K562 (cell line): ENCODE results near the gene GRIK1. TPM values are rescaled to one million over a fixed set of nuclear protein-coding genes. Genes with fewer than 3 reads are reported as not detected.

ENCODE experiments used
- ATF1 ChIP-seq, 2 experiments: fragments of 450-650 bp in 1 of 2; IDR thresholded peaks; 2 replicates each; pipeline ENCODE4 v1.6.1; 2016; ENCODE audit warnings: missing compliant biosample characterization in 1 of 2, missing genetic modification characterization in 1 of 2
- CHCHD3 ChIP-seq: fragments of 250-450 bp; sonication (Bioruptor Pico); IDR thresholded peaks from 2 replicates; pipeline ENCODE4 v2.1.2; 2022; ENCODE audit warnings: mild to moderate bottlenecking
- CTCFL ChIP-seq: IDR thresholded peaks from 2 replicates; pipeline ENCODE4 v1.6.1; 2011; ENCODE audit warnings: borderline replicate concordance, low read depth, mild to moderate bottlenecking, moderate library complexity, low read length; ENCODE audit not compliant: insufficient read depth, poor library complexity, severe bottlenecking
- E2F6 ChIP-seq, 2 experiments: IDR thresholded peaks; 2 replicates each; pipeline ENCODE4 v1.6.1; 2011; ENCODE audit warnings: borderline replicate concordance in 1 of 2, control low read depth in 1 of 2, low read depth in 1 of 2, low read length in 1 of 2, mild to moderate bottlenecking in 1 of 2, mixed read lengths in 1 of 2, moderate library complexity in 1 of 2; ENCODE audit not compliant: insufficient read depth in 1 of 2, insufficient read length in 1 of 2, poor library complexity in 1 of 2, severe bottlenecking in 1 of 2; ENCODE audit errors: extremely low read depth in 1 of 2
- EHMT2 ChIP-seq: fragments of 450-650 bp; IDR thresholded peaks from 2 replicates; pipeline ENCODE4 v1.6.1; 2018; ENCODE audit warnings: antibody characterized with exemption
- KLF10 ChIP-seq: fragments of 250-450 bp; sonication (Bioruptor Pico); IDR thresholded peaks from 2 replicates; pipeline ENCODE4 v1.6.1; 2021; ENCODE audit warnings: matching md5 sums
- MLLT1 ChIP-seq, 2 experiments: fragments of 450-650 bp; IDR thresholded peaks; 2 replicates each; pipeline ENCODE4 v1.6.1; 2016
- NCOA4 ChIP-seq: fragments of 450-650 bp; IDR thresholded peaks from 2 replicates; pipeline ENCODE4 v1.6.1; 2018; ENCODE audit warnings: mild to moderate bottlenecking; ENCODE audit not compliant: partially characterized antibody
- PREB ChIP-seq: sonication (generic); formaldehyde crosslinking; IDR thresholded peaks from 2 replicates; pipeline ENCODE4 v1.8.1; 2023; ENCODE audit warnings: mild to moderate bottlenecking, missing genetic modification reagents
- PRPF4 ChIP-seq: fragments of 200-400 bp; formaldehyde crosslinking; IDR thresholded peaks from one replicate; pipeline ENCODE4 v1.6.1; 2017; ENCODE audit warnings: low read length, low read depth, mild to moderate bottlenecking; ENCODE audit not compliant: insufficient read depth, poor library complexity, severe bottlenecking
- SPI1 ChIP-seq: IDR thresholded peaks from 2 replicates; pipeline ENCODE4 v1.6.1; 2011; ENCODE audit warnings: low read depth, low read length, control low read depth, borderline replicate concordance
- TFAM ChIP-seq: fragments of 250-450 bp; sonication (Bioruptor Pico); conservative IDR thresholded peaks from 2 replicates; pipeline ENCODE4 v1.5.0; 2021; ENCODE audit warnings: mild to moderate bottlenecking, moderate library complexity
- ZNF263 ChIP-seq: sonication (generic); formaldehyde crosslinking; IDR thresholded peaks from 2 replicates; pipeline ENCODE4 v1.8.0; 2022; ENCODE audit warnings: mild to moderate bottlenecking, missing genetic modification reagents, borderline replicate concordance
- ZNF311 ChIP-seq: fragments of 250-450 bp; sonication (Bioruptor Pico); IDR thresholded peaks from 2 replicates; pipeline ENCODE4 v1.4.0; 2020; ENCODE audit warnings: mild to moderate bottlenecking, moderate library complexity
- ZNF324 ChIP-seq: fragments of 250-450 bp; sonication (Bioruptor Pico); IDR thresholded peaks from 2 replicates; pipeline ENCODE4 v1.4.0; 2020; ENCODE audit warnings: mild to moderate bottlenecking
- ZNF41 ChIP-seq: fragments of 250-450 bp; sonication (Bioruptor Pico); conservative IDR thresholded peaks from 2 replicates; pipeline ENCODE4 v1.4.0; 2020; ENCODE audit warnings: mild to moderate bottlenecking
- ZNF584 ChIP-seq: fragments of 200-800 bp; sonication (Bioruptor generic); IDR thresholded peaks from 2 replicates; pipeline ENCODE4 v1.6.1; 2016; ENCODE audit warnings: low read depth, mild to moderate bottlenecking, missing genetic modification characterization, missing compliant biosample characterization
- polyA plus RNA-seq, 8 experiments: library from polyadenylated mRNA; depleted of rRNA in 4 of 8; stranded (reverse) in 5 of 8; unstranded in 3 of 8; fragments of >200 nt; fragmentation: Nextera tagmentation in 2 of 8; fragmentation: Illumina TruSeq in 1 of 8; extraction: Ambion mirVana in 2 of 8; extraction: Trizol in 1 of 8; gene quantifications; 2 replicates each; pipeline versions ENCODE4 v1.2.1 to v1.2.3, GENCODE V29; 2011 to 2014; ENCODE audit warnings: inconsistent platforms in 1 of 8, missing spikeins in 1 of 8
- total RNA-seq, 7 experiments: library from RNA; depleted of rRNA in 6 of 7; stranded (reverse); fragments of >200 nt in 6 of 7; fragmentation: Illumina TruSeq in 2 of 7; extraction: Trizol in 2 of 7; gene quantifications; 2 replicates each; pipeline versions ENCODE4 v1.2.1 to v1.2.3, GENCODE V29; 2011 to 2021; ENCODE audit warnings: low replicate concordance in 1 of 7

GRIK1 gene
- total and polyA plus RNA-seq, 9 of the 15 experiments (the other 6 are each of a cell fraction or from before 2014, with no cell fraction given) = 0.17 to 2.8 (median 0.53) TPM

- TF ChIP-seq CTCFL (no peak), SPI1 (no peak), PRPF4 (no peak), EHMT2 (no peak), ZNF584 (CRISPR knock-in tag) (no peak), PREB (CRISPR knock-in tag) (no peak), TFAM (no peak), NCOA4 (no peak), MLLT1 (IDR thresholded peaks at IDR 0.05) (no peak), ATF1 (CRISPR knock-in tag; IDR thresholded peaks at IDR 0.05) (no peak), ATF1 (tag; IDR thresholded peaks at IDR 0.05) (no peak), KLF10 (CRISPR knock-in tag) (no peak), ZNF41 (CRISPR knock-in tag) (peak; percentile 58; the same call in 1 of the 2 replicates), E2F6 (IDR thresholded peaks at IDR 0.05; ENCODE audit: borderline replicate concordance in 1 of 2, extremely low read depth in 1 of 2, insufficient read depth in 1 of 2, insufficient read length in 1 of 2, low read depth in 1 of 2, low read length in 1 of 2, poor library complexity in 1 of 2, severe bottlenecking in 1 of 2) (no peak), CHCHD3 (no peak), ZNF263 (CRISPR knock-in tag) (no peak), ZNF311 (no peak; the same call in 1 of the 2 replicates), ZNF324 (0 out of 2 replicates have a peak, but pooled peaks have one; percentile 27)
Measured at GRCh38 chr21:29641001-29641634, 298.7 kb downstream of the GRIK1 start (continued).
